ENCODE measurements around the gene ZNF512.
"Not testable (repeated sequence)": the region's sequence is repeated elsewhere in the genome, so short reads cannot be mapped to it uniquely, and the experiment has no call there.

DNA sequence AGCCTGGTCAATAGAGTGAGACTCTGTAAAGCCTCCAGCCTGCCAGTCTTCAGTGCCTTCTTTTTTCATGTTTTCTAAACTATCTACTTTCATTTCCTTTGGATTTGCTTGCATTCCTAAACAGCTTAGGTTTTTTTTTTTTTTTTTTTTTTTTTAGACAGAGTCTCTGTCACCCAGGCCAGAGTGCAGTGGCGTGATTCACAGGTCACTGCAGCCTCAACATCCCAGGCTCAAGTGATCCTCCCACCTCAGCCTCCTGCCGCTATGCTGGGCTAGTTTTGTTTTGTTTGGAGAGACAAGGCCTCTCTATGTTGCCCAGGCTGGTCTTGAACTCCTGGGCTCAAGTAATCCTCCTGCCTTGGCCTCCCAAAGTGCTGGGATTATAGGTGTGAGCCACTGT lies 47.4 kb downstream of the ZNF512 start:
- TF ChIP-seq CTCF (IDR thresholded peaks at IDR 0.05 in 8 of 11, conservative IDR thresholded peaks at IDR 0.05 in 3 of 11); POLR2AphosphoS5 (IDR thresholded peaks at IDR 0.05); POLR2A (IDR thresholded peaks at IDR 0.05): not testable (repeated sequence)

All from spleen (tissue), 7 donors.